ENCODE results near the gene CFTR. TPM values are rescaled to one million over a fixed set of nuclear protein-coding genes. Genes with fewer than 3 reads are reported as not detected.

The CFTR gene
- polyA plus RNA-seq, 1 donor (not counting 4 experiments of a cell fraction or from before 2014, with no cell fraction given): not detected

- no peak for DNase-seq (ENCODE audit: low read depth, low spot score)
Observed at GRCh38 chr7:117588352-117588794, 108.5 kb downstream of the CFTR start.

DNA sequence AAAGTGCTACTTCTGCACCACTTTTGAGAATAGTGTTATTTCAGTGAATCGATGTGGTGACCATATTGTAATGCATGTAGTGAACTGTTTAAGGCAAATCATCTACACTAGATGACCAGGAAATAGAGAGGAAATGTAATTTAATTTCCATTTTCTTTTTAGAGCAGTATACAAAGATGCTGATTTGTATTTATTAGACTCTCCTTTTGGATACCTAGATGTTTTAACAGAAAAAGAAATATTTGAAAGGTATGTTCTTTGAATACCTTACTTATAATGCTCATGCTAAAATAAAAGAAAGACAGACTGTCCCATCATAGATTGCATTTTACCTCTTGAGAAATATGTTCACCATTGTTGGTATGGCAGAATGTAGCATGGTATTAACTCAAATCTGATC is 110.4 kb downstream of the CFTR start:
- dilution Hi-C loops (cut with MboI; ENCODE audit: extremely low pct_ligation_motif_present, low sequenced_read_pairs): no loop called here
- no peaks in the 10 kb centered on the region for H3K36me3 ChIP-seq (ENCODE audit: control insufficient read depth in 2 of 2, extremely low read depth in 1 of 2, insufficient read depth in 2 of 2, low read length in 2 of 2)
- no peaks in the 10 kb centered on the region for H4K20me1 ChIP-seq (ENCODE audit: control insufficient read depth, extremely low read depth, insufficient read depth, low read length)
- no peaks in the 10 kb centered on the region for H3K27me3 ChIP-seq (ENCODE audit: control insufficient read depth, extremely low read depth, insufficient read depth, low read length)
- H3K9me3 ChIP-seq (ENCODE audit: control insufficient read depth, low read depth, low read length): no peaks in the 10 kb centered on the region
- no peak overlapping the region for H3K9ac ChIP-seq (ENCODE audit: control insufficient read depth, extremely low read depth, insufficient read depth, low read length)
- no peak overlapping the region for H3K27ac ChIP-seq (ENCODE audit: control insufficient read depth, insufficient read depth, low read length)
- H3K79me2 ChIP-seq (ENCODE audit: control insufficient read depth, insufficient read depth, low read length): no peaks in the 10 kb centered on the region
- FAIRE-seq: no peak
- H3K4me3 ChIP-seq (ENCODE audit: control insufficient read depth in 2 of 3, extremely low read depth in 1 of 3, insufficient read depth in 2 of 3, low read depth in 1 of 3, low read length in 3 of 3): no peak overlapping the region
- no peak overlapping the region for H2AFZ ChIP-seq (ENCODE audit: control insufficient read depth, low read length)
- no peaks in the 10 kb centered on the region for H3K9me1 ChIP-seq (ENCODE audit: control insufficient read depth, extremely low read depth, insufficient read depth, low read length)
- DNase-seq (ENCODE audit: low read depth, low spot score): no peak
- no peak overlapping the region for H3K4me2 ChIP-seq (ENCODE audit: control insufficient read depth, extremely low read depth, insufficient read depth, low read depth, low read length)
- no peaks in the 10 kb centered on the region for H3K4me1 ChIP-seq (ENCODE audit: control insufficient read depth, extremely low read depth, insufficient read depth, low read length)
- no peak for TF ChIP-seq EZH2 (IDR thresholded peaks at IDR 0.05; ENCODE audit: low read length)
- TF ChIP-seq CTCF (optimal IDR thresholded peaks at IDR 0.05 in 1 of 3, IDR thresholded peaks at IDR 0.05 in 1 of 3, conservative IDR thresholded peaks at IDR 0.05 in 1 of 3; ENCODE audit: extremely low read depth in 1 of 3, insufficient read depth in 2 of 3, low read length in 3 of 3): no peak

More at GRCh38 chr7:117588352-117588794, 108.5 kb downstream of the CFTR start:
- H3K4me3 ChIP-seq (ENCODE audit: control insufficient read depth in 2 of 3, extremely low read depth in 1 of 3, insufficient read depth in 2 of 3, low read depth in 1 of 3, low read length in 3 of 3): no peak overlapping the region
- H2AFZ ChIP-seq (ENCODE audit: control insufficient read depth, low read length): no peak overlapping the region
- dilution Hi-C loops (cut with MboI; ENCODE audit: extremely low pct_ligation_motif_present, low sequenced_read_pairs): no loop called here
- no peak overlapping the region for H3K27ac ChIP-seq (ENCODE audit: control insufficient read depth, insufficient read depth, low read length)
- no peaks in the 10 kb centered on the region for H3K27me3 ChIP-seq (ENCODE audit: control insufficient read depth, extremely low read depth, insufficient read depth, low read length)
- H3K9me1 ChIP-seq (ENCODE audit: control insufficient read depth, extremely low read depth, insufficient read depth, low read length): no peaks in the 10 kb centered on the region
- H3K36me3 ChIP-seq (ENCODE audit: control insufficient read depth in 2 of 2, extremely low read depth in 1 of 2, insufficient read depth in 2 of 2, low read length in 2 of 2): no peaks in the 10 kb centered on the region
- H3K4me1 ChIP-seq (ENCODE audit: control insufficient read depth, extremely low read depth, insufficient read depth, low read length): no peaks in the 10 kb centered on the region
- H4K20me1 ChIP-seq (ENCODE audit: control insufficient read depth, extremely low read depth, insufficient read depth, low read length): no peaks in the 10 kb centered on the region
- H3K9me3 ChIP-seq (ENCODE audit: control insufficient read depth, low read depth, low read length): no peaks in the 10 kb centered on the region
- no peak overlapping the region for H3K4me2 ChIP-seq (ENCODE audit: control insufficient read depth, extremely low read depth, insufficient read depth, low read depth, low read length)
- TF ChIP-seq CTCF (optimal IDR thresholded peaks at IDR 0.05 in 1 of 3, IDR thresholded peaks at IDR 0.05 in 1 of 3, conservative IDR thresholded peaks at IDR 0.05 in 1 of 3; ENCODE audit: extremely low read depth in 1 of 3, insufficient read depth in 2 of 3, low read length in 3 of 3): no peak
- FAIRE-seq: no peak
- H3K9ac ChIP-seq (ENCODE audit: control insufficient read depth, extremely low read depth, insufficient read depth, low read length): no peak overlapping the region
- no peaks in the 10 kb centered on the region for H3K79me2 ChIP-seq (ENCODE audit: control insufficient read depth, insufficient read depth, low read length)

Measured in keratinocyte (primary cell).